GM19397 (cell line): ENCODE results near the gene BRMS1.
A peak's percentile ranks its signal among the peaks of the same experiment; 100 is the strongest.
"Not testable (repeated sequence)": the region's sequence is repeated elsewhere in the genome, so short reads cannot be mapped to it uniquely, and the experiment has no call there.

ENCODE experiments used
- ATAC-seq: cut with Tn5 transposase; IDR thresholded peaks from one replicate; pipeline ENCODE4 v1.9.1; 2021; ENCODE audit warnings: mild to moderate bottlenecking, moderate library complexity; ENCODE audit not compliant: unreplicated experiment

Gene BRMS1

GRCh38 chr11:66344550-66345315, at the start of gene BRMS1:
TSS of gene BRMS1 (minus strand) at chr11:66345104. CDS start at chr11:66342234, 2,870 bp downstream.
- peak; percentile 66 for ATAC-seq

- ATAC-seq = no peak
Measured at GRCh38 chr11:66393954-66394353, 49.0 kb upstream of the BRMS1 start.

- no peak for ATAC-seq
Measured at GRCh38 chr11:66391322-66391721, 46.4 kb upstream of the BRMS1 start.

GRCh38 chr11:66388780-66389386, 44.0 kb upstream of the BRMS1 start:
- no peak for ATAC-seq

GRCh38 chr11:66386171-66387069, 41.5 kb upstream of the BRMS1 start:
- no peak for ATAC-seq

- not testable (repeated sequence) for ATAC-seq
Measured at GRCh38 chr11:66384316-66384715, 39.4 kb upstream of the BRMS1 start.

GRCh38 chr11:66380264-66380663, 35.4 kb upstream of the BRMS1 start:
- ATAC-seq = not testable (repeated sequence)

- ATAC-seq = not testable (repeated sequence)
Measured at GRCh38 chr11:66373690-66374287, 28.9 kb upstream of the BRMS1 start.

GRCh38 chr11:66373265-66373664, 28.4 kb upstream of the BRMS1 start:
- ATAC-seq = no peak

GRCh38 chr11:66371627-66372415, 26.9 kb upstream of the BRMS1 start, which contains the start of gene SLC29A2:
TSS of gene SLC29A2 (minus strand) at chr11:66371760. CDS start at chr11:66371591, 169 bp downstream.
- ATAC-seq = peak; percentile 57

GRCh38 chr11:66369073-66369894, 24.4 kb upstream of the BRMS1 start:
- ATAC-seq = no peak

GRCh38 chr11:66368484-66368883, 23.6 kb upstream of the BRMS1 start:
- no peak for ATAC-seq

- ATAC-seq = no peak
Measured at GRCh38 chr11:66367561-66368312, 22.8 kb upstream of the BRMS1 start.

GRCh38 chr11:66366844-66367477, 22.1 kb upstream of the BRMS1 start:
- no peak for ATAC-seq

GRCh38 chr11:66365711-66366619, 21.1 kb upstream of the BRMS1 start:
- ATAC-seq = no peak

GRCh38 chr11:66365166-66365565, 20.3 kb upstream of the BRMS1 start:
- no peak for ATAC-seq
